Heart right ventricle (tissue), 16 donors: ENCODE results near the gene ABCF3. TPM values are rescaled to one million over a fixed set of nuclear protein-coding genes. Genes with fewer than 3 reads are reported as not detected.
A peak's percentile ranks its signal among the peaks of the same experiment; 100 is the strongest.

Experiments used
- ATAC-seq, 8 donors: fragments of 200-7000 bp; cut with Tn5 transposase; one replicate each; pipeline ENCODE4 v1.9.1; 2020; ENCODE audit warnings: mild to moderate bottlenecking in 8 of 8, moderate library complexity in 8 of 8, moderate number of reproducible peaks in 1 of 8
- DNase-seq, 2 donors: peaks; one replicate each; pipeline ENCODE4 v3.0.0-alpha.2; 2020
- H3K27ac ChIP-seq, 10 donors: fragments of 200-600 bp; sonication (generic) in 2 of 10; one replicate each; pipeline versions ENCODE4 v1.5.0 to v1.8.0; 2020 to 2022; ENCODE audit warnings: mild to moderate bottlenecking in 3 of 10
- H3K27me3 ChIP-seq, 7 donors: fragments of 200-600 bp; one replicate each; pipeline ENCODE4 v1.8.0; 2021 to 2022; ENCODE audit warnings: mild to moderate bottlenecking in 2 of 7
- H3K36me3 ChIP-seq, 9 donors: fragments of 200-600 bp; sonication (generic) in 1 of 9; one replicate each; pipeline versions ENCODE4 v1.5.0 to v1.8.0; 2020 to 2022; ENCODE audit warnings: mild to moderate bottlenecking in 2 of 9
- H3K4me1 ChIP-seq, 9 donors: fragments of 200-600 bp; sonication (generic) in 1 of 9; one replicate each; pipeline versions ENCODE4 v1.5.0 to v1.8.0; 2020 to 2022; ENCODE audit warnings: mild to moderate bottlenecking in 4 of 9
- H3K4me3 ChIP-seq, 10 donors: fragments of 200-600 bp; sonication (generic) in 2 of 10; one replicate each; pipeline versions ENCODE4 v1.5.0 to v1.8.0; 2020 to 2022; ENCODE audit warnings: mild to moderate bottlenecking in 7 of 10, moderate library complexity in 2 of 10
- H3K9me3 ChIP-seq, 11 donors: fragments of 200-600 bp in 10 of 11; sonication (generic) in 2 of 11; one replicate each; pipeline versions ENCODE4 v1.5.0 to v1.8.0; 2013 to 2022; ENCODE audit warnings: mild to moderate bottlenecking in 2 of 11, control low read depth in 1 of 11, moderate library complexity in 1 of 11
- WGBS, 2 donors: extraction: QIAGEN DNeasy Blood & Tissue Kit; methylation state at CpG; one replicate each; pipeline ENCODE4 v1.1.7; 2013; ENCODE audit warnings: inconsistent platforms in 1 of 2; 5-methylcytosine and 5-hydroxymethylcytosine counted together
- intact Hi-C, 10 donors: fragments of 100-400 bp; cut with DNase I; formaldehyde crosslinking; loops; one replicate each; pipeline versions ENCODE4 v1.11.1 to v1.14.2; 2022
- polyA plus RNA-seq, 2 donors: library from polyadenylated mRNA; stranded (reverse); fragments of 200-250 nt; gene quantifications; one replicate each; pipeline ENCODE4 v1.2.3, GENCODE V29; 2013
- total RNA-seq, 10 donors: library from RNA; stranded (reverse); fragmentation: NEBNext Ultra II Directional in 3 of 10; extraction: Animal tissue kit (Norgen Biotek cat#: 25700) in 3 of 10; gene quantifications; one replicate each; pipeline versions ENCODE4 v1.2.1 to v1.2.4, GENCODE V29; 2021 to 2023
- TF ChIP-seq, protein P1 (sequence below), 9 donors: fragments of 200-600 bp; sonication (generic) in 2 of 9; IDR thresholded peaks; one replicate each; pipeline versions ENCODE4 v1.5.0 to v1.8.0; 2021 to 2022; ENCODE audit warnings: antibody characterized with exemption in 9 of 9, mild to moderate bottlenecking in 5 of 9, moderate library complexity in 1 of 9
- donor health status: Arrhythmogenic right ventricular cardiomyopathy.
- donor health status: ischemic (EF 13 %, LVEDD 7.1; RV severe dilation, severe dysfunction).
- donor health status: healthy with polysubstance abuse.
- donor health status: DM: no; HTN: yes; CAD: no.
- donor health status: DM: no; HTN: no; CAD: no.
- donor health status: ischemic (EF 25% LVEDD 6.9; RV normal size, moderate dysfunction).
- donor health status: ischemic (EF 25% LVEDD 5.7; RV mildly dilated, moderate dysfunction).
- donor health status: healthy.
- donor health status: DM: yes; HTN: yes; CAD: no.
- donor health status: Ischemic cardiomyopathy.
- donor health status: ischemic (EF 35%, LVEDD 5.7; RV mildly dilated, moderate dysfunction).
- donor health status: nonischemic (EF 11% LVEDD 7.7; RV severe dilation, severe dysfunction).
- donor health status: DM: yes; HTN: yes; CAD: no.
- donor health status: PGD.
- donor health status: ischemic (EF 29% LVEDD 5.4; RV normal size, mild dysfunction).
- donor health status: nonischemic (EF 23%, LVEDD 6.1; RV moderate dilation, normal function).

ABCF3 gene
- total and polyA plus RNA-seq, 12 donors, result 60.1 to 90.7 (median 73.3) TPM

DNA sequence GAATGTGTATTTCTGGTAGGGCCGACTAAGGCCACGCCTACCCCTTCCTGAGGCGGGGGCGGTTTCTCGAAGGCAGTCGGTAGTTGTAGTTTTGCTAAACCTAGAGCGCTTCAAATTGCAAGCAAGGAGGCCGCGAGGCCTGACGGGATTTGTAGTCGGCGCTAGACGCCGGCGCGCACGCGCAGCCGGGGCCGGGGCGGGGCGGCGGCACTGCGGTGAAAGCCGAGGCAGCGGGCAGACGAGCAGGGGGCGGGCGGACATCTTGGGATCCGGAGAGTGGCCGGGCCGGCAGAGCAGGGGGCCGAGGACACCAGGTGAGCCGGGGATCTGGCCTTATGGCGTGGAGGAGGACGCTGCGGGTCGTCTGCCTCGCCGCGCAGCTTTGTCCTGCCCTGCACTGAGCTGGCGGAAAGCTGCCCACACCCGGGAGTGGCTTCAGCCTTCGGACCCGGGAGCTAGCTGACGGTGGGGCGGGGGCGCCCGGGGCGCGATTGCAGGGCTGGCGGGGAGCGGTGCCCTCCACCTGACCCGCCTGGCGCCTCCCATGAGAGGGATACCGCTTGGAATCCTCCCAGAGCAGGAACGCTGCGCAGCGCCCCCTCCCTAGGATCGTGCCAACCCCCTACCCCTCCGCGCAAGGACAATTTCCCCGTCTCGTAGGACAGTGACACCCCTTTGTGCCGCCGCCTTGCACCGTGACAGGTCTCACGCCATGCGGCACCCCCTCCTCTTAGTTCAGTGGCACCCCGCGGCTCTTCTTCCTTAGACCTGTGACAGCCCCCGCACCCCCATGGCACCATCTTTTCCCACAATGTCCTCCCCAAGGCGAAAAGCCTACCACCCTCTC, 11.1 kb upstream of the ABCF3 start, which contains the start of gene AP2M1:
Gene AP2M1 (plus strand): TSS at position 210 of the 847 bp plus-strand sequence. CDS start 2,139 bp downstream, outside the sequence.
- intact Hi-C loops, result loop anchor here in 4 of 10 donors (2.0 to 5.0 kb wide), 3 partner anchors 18 to 122 kb away; partner anchors contain the start of genes EIF2B5 (in 1 of the 4) and PSMD2 (in 1 of the 4)
- Histone ChIP-seq H3K36me3 (peaks cover 0 to 70% (median 56%) of the 10 kb centered on the region in 9 donors), H3K9me3 (no peaks in the 10 kb centered on the region), H3K27me3 (no peaks in the 10 kb centered on the region), H3K27ac (peak within 1 kb of the TSS; percentile 87 to 99 (median 98)), H3K4me1 (peaks cover 10 to 60% (median 42%) of the 10 kb centered on the region in 9 donors), H3K4me3 (peak within 1 kb of the TSS; percentile 86 to 100 (median 94))
- DNase-seq, result peak; percentile 98
- 1% methylated on average over 73 of the region's 73 CpGs for WGBS, 2 donors
- TF ChIP-seq, protein P1, sequence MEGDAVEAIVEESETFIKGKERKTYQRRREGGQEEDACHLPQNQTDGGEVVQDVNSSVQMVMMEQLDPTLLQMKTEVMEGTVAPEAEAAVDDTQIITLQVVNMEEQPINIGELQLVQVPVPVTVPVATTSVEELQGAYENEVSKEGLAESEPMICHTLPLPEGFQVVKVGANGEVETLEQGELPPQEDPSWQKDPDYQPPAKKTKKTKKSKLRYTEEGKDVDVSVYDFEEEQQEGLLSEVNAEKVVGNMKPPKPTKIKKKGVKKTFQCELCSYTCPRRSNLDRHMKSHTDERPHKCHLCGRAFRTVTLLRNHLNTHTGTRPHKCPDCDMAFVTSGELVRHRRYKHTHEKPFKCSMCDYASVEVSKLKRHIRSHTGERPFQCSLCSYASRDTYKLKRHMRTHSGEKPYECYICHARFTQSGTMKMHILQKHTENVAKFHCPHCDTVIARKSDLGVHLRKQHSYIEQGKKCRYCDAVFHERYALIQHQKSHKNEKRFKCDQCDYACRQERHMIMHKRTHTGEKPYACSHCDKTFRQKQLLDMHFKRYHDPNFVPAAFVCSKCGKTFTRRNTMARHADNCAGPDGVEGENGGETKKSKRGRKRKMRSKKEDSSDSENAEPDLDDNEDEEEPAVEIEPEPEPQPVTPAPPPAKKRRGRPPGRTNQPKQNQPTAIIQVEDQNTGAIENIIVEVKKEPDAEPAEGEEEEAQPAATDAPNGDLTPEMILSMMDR (IDR thresholded peaks at IDR 0.05), result peak in 1 of 9 donors; percentile 11
- peak; percentile 92 to 96 (median 94) for ATAC-seq

DNA sequence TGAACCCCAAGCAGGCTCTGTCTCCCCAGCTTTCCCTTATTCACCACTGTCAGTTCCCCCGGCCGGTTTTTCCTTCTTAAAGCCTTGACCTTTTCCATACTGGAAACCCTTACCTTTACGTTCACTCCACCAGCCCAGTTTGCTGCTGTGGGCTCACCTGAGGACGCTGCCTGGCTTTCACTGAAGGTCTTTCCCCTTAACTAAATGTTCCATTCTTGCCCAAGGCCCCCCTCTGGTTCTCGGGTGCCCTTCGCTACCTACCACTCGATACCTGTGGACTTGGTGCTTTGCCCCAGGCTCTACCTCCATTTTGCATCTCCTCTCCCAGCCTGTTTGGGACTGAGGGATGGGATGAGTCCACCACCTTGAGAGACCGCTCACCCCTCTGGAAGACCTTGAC, 10.5 kb upstream of the ABCF3 start:
- TF ChIP-seq, protein P1 (IDR thresholded peaks at IDR 0.05), result no peak
- H3K4me1 ChIP-seq, result peaks cover 10 to 67% (median 42%) of the 10 kb centered on the region in 9 donors
- 16 to 21% methylated on average over 8 of the region's 8 CpGs for WGBS, 2 donors

DNA sequence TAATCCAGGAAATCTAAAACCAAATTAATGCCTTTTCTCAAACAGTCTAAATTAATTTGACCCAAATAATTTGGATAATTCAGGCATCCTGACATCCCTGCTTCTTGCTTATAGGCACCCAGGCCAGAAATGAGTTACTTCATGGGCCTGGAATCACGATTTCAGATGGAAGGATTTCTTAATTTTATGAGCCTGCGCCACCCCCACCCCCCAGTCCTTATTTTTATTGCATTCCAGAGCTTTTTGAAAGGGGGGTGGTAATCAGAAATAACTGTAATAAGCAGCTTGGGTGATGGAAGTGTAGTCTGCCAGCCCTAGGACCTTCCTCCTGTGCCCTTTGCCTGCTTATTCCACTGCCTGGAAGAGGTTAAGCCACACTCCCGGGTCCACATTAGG, 10.0 kb upstream of the ABCF3 start:
- Histone ChIP-seq H3K27me3 (no peaks in the 10 kb centered on the region), H3K27ac (peak overlapping the region; percentile 21 to 99 (median 98)), H3K9me3 (no peaks in the 10 kb centered on the region), H3K4me3 (peak overlapping the region; percentile 86 to 100 (median 94)), H3K36me3 (peaks cover 3 to 70% (median 56%) of the 10 kb centered on the region in 9 donors), H3K4me1 (peaks cover 10 to 68% (median 42%) of the 10 kb centered on the region in 9 donors)
- intact Hi-C loops, result loop anchor here in 4 of 10 donors (2.0 to 5.0 kb wide), 3 partner anchors 19 to 121 kb away; partner anchors contain the start of genes EIF2B5 (in 1 of the 4) and PSMD2 (in 1 of the 4)
- ATAC-seq, result peak in 1 of 8 donors; percentile 4
- TF ChIP-seq, protein P1 (IDR thresholded peaks at IDR 0.05), result no peak
- WGBS, 2 donors, result 27 to 29% methylated on average over 3 of the region's 3 CpGs
- no peak for DNase-seq

More for the DNA sequence above, 10.5 kb upstream of the ABCF3 start:
- Histone ChIP-seq H3K27me3 (no peaks in the 10 kb centered on the region), H3K27ac (peak overlapping the region; percentile 87 to 99 (median 98)), H3K9me3 (no peaks in the 10 kb centered on the region), H3K36me3 (peaks cover 0 to 70% (median 56%) of the 10 kb centered on the region in 9 donors), H3K4me3 (peak overlapping the region; percentile 86 to 100 (median 94))
- no peak for ATAC-seq
- intact Hi-C loops, result loop anchor here in 4 of 10 donors (2.0 to 5.0 kb wide), 3 partner anchors 19 to 122 kb away; partner anchors contain the start of genes EIF2B5 (in 1 of the 4) and PSMD2 (in 1 of the 4)
- no peak for DNase-seq
